ENCODE measurements around the gene SMIM17. TPM values are rescaled to one million over a fixed set of nuclear protein-coding genes. Genes with fewer than 3 reads are reported as not detected.

Gene SMIM17
- polyA plus RNA-seq, 1 experiment = not detected

DNA sequence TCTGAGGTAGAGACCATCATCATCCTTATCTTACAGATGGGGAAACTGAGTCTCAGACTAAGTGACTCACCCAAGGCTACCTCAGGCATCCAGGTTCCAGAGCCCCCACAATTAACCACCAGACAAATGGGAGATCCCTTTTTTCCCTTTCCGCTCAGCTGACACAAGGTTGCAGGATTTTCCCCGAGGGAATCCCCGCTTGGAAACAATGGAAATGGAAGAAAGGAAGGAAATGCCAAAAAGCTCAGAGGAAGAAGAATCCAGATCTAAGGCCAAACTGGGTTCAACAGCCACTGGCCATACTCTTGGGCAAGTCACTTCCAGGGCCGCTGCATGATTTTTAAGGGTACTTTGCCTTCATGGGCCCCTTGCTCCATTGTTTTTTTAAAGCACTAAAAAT, 46.3 kb upstream of the SMIM17 start:
- ChIA-PET POLR2A (no interaction called here), CTCF (interaction anchor here (1.3 kb wide), 1 partner anchor 17 kb away, joined by 4 read pairs; no protein-coding TSS in a partner anchor)
- Histone ChIP-seq H3K4me3 (ENCODE audit: low read depth, low read length) (no peak overlapping the region), H3K27me3 (ENCODE audit: control insufficient read depth, insufficient read depth, low read length) (no peaks in the 10 kb centered on the region), H3K36me3 (ENCODE audit: control insufficient read depth, insufficient read depth, low read length) (peaks cover 5% of the 10 kb centered on the region)
- DNase-seq (ENCODE audit: low read depth) = no peak
- TF ChIP-seq, protein P1, sequence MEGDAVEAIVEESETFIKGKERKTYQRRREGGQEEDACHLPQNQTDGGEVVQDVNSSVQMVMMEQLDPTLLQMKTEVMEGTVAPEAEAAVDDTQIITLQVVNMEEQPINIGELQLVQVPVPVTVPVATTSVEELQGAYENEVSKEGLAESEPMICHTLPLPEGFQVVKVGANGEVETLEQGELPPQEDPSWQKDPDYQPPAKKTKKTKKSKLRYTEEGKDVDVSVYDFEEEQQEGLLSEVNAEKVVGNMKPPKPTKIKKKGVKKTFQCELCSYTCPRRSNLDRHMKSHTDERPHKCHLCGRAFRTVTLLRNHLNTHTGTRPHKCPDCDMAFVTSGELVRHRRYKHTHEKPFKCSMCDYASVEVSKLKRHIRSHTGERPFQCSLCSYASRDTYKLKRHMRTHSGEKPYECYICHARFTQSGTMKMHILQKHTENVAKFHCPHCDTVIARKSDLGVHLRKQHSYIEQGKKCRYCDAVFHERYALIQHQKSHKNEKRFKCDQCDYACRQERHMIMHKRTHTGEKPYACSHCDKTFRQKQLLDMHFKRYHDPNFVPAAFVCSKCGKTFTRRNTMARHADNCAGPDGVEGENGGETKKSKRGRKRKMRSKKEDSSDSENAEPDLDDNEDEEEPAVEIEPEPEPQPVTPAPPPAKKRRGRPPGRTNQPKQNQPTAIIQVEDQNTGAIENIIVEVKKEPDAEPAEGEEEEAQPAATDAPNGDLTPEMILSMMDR (IDR thresholded peaks at IDR 0.05; ENCODE audit: insufficient read depth, low read depth, low read length) = no peak

DNA sequence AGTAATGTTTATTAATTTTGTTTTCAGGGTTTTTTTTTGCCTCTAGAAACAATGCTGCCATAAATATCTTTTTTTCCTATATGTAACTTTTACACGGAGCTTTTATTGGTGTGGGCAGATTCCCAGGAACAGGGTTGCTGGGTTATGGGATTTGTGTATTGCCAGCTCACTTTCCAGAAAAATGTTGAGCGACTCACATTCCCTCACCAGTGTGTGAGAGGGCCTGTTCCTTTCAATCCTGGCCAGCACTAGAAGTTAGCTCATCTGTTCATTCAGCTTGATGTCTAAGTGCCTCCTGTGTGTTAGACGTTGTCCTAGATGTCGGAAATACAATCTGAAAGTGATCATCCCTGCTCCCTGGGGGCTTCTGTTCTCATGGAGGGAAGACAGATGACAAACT, 45.3 kb upstream of the SMIM17 start:
- CTCF ChIA-PET = interaction anchor here (1.3 kb wide), 1 partner anchor 16 kb away, joined by 4 read pairs; no protein-coding TSS in a partner anchor
- TF ChIP-seq, protein P1 (IDR thresholded peaks at IDR 0.05; ENCODE audit: insufficient read depth, low read depth, low read length) = no peak
- Histone ChIP-seq H3K36me3 (ENCODE audit: control insufficient read depth, insufficient read depth, low read length) (peaks cover 5% of the 10 kb centered on the region), H3K4me3 (ENCODE audit: low read depth, low read length) (no peak overlapping the region), H3K27me3 (ENCODE audit: control insufficient read depth, insufficient read depth, low read length) (no peaks in the 10 kb centered on the region)
- POLR2A ChIA-PET = interaction anchor here (0.6 kb wide), 1 partner anchor 23 kb away, joined by 4 read pairs; no protein-coding TSS in a partner anchor
- no peak for DNase-seq (ENCODE audit: low read depth)

DNA sequence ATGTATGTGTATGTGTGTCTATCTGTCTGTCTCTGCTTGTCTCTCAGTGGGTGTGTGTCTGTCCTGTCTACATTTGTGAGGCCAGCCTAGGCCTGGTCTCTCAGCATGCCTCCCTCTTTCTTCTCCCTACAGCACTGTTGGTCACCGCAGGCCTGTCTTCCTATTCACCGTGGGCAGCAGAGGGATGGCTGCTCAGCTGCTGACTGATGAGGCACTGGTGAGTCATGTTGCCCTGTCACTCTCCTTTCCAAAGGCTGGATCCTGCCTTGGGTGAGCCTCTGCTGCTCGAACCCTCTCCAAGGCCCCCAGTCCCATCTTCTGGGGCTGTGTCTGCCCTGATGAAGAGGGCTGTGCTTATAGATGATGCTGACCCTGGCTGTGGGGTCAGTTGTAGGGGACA, 41.6 kb upstream of the SMIM17 start:
- TF ChIP-seq, protein P1 (IDR thresholded peaks at IDR 0.05; ENCODE audit: insufficient read depth, low read depth, low read length) = no peak
- no peak overlapping the region for H3K4me3 ChIP-seq (ENCODE audit: low read depth, low read length)
- CTCF ChIA-PET = no interaction called here
- POLR2A ChIA-PET = no interaction called here
- DNase-seq (ENCODE audit: low read depth) = no peak
- H3K36me3 ChIP-seq (ENCODE audit: control insufficient read depth, insufficient read depth, low read length) = peaks cover 9% of the 10 kb centered on the region
- no peaks in the 10 kb centered on the region for H3K27me3 ChIP-seq (ENCODE audit: control insufficient read depth, insufficient read depth, low read length)

DNA sequence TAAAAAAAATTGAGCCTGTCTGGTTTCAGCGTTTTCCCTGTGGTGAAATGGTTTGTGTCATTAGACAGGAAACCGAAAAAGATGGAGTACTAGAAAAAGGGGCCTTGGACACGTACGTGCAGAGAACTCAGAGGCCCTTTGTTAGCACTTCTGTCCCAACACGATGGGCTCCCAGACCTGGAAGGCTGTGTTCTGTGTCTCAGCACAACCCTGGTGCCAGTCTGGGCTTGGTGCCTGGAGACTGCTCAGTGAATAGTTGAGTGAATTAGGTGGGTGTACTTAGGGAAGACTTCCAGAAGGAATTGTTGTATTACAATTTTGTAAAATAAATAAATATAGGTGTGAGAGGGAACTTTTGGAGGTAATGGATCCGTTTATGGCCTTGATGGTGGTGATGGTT, 39.1 kb upstream of the SMIM17 start:
- DNase-seq (ENCODE audit: low read depth) = no peak
- Histone ChIP-seq H3K4me3 (ENCODE audit: low read depth, low read length) (no peak overlapping the region), H3K36me3 (ENCODE audit: control insufficient read depth, insufficient read depth, low read length) (peaks cover 9% of the 10 kb centered on the region), H3K27me3 (ENCODE audit: control insufficient read depth, insufficient read depth, low read length) (no peaks in the 10 kb centered on the region)
- ChIA-PET POLR2A (no interaction called here), CTCF (no interaction called here)
- TF ChIP-seq, protein P1 (IDR thresholded peaks at IDR 0.05; ENCODE audit: insufficient read depth, low read depth, low read length) = no peak

DNA sequence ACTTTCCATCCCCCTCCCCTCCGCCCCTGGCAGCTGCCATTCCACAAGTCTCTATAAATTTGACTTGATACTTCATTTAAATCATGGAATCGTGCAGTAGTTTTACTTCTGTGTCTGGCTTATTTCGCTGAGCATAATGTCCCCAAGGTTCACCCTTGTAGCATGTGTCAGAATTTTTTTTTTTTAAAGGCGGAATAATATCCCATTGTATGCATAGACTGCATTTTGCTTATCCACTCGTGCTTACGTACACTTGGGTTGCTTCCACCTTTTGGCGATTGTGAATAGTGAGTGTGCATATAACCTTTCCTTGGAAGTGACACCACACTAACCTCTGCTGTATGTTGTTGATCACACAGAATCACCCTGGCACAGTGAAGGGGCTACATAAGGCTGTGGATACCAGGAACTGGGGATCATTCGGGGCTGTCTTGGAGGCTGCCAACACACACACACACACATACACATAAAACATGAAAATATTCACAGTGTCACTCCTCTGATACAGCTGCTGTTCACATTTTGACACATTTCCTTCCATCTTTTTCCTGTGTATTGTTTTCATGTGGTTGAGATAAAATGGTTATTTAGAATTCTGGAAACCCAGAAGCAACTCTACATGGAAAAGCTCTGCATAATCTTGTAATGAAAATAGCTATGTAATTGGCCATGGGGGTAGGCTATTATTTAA, 34.5 kb upstream of the SMIM17 start:
- POLR2A ChIA-PET = no interaction called here
- TF ChIP-seq, protein P1 (IDR thresholded peaks at IDR 0.05; ENCODE audit: insufficient read depth, low read depth, low read length) = no peak
- peaks cover 3% of the 10 kb centered on the region; the same call in 1 of the 2 replicates for H3K36me3 ChIP-seq (ENCODE audit: control insufficient read depth, insufficient read depth, low read length)
- H3K4me3 ChIP-seq (ENCODE audit: low read depth, low read length) = no peak overlapping the region
- CTCF ChIA-PET = no interaction called here
- no peak for DNase-seq (ENCODE audit: low read depth)
- H3K27me3 ChIP-seq (ENCODE audit: control insufficient read depth, insufficient read depth, low read length) = no peaks in the 10 kb centered on the region

Measured in BJ (cell line).